ENCODE measurements around the gene IL23R. TPM values are rescaled to one million over a fixed set of nuclear protein-coding genes. Genes with fewer than 3 reads are reported as not detected.

The IL23R gene, protein sequence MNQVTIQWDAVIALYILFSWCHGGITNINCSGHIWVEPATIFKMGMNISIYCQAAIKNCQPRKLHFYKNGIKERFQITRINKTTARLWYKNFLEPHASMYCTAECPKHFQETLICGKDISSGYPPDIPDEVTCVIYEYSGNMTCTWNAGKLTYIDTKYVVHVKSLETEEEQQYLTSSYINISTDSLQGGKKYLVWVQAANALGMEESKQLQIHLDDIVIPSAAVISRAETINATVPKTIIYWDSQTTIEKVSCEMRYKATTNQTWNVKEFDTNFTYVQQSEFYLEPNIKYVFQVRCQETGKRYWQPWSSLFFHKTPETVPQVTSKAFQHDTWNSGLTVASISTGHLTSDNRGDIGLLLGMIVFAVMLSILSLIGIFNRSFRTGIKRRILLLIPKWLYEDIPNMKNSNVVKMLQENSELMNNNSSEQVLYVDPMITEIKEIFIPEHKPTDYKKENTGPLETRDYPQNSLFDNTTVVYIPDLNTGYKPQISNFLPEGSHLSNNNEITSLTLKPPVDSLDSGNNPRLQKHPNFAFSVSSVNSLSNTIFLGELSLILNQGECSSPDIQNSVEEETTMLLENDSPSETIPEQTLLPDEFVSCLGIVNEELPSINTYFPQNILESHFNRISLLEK
- 0.03 TPM in 1 of 3 replicates, not detected in the others for polyA plus RNA-seq
- polyA plus RNA-seq (2011; ENCODE audit: low read depth) = not detected
- polyA plus RNA-seq (2011; cell fraction: cytosol; rRNA removed) = 0.05 TPM in 1 of 2 replicates, not detected in the other
- polyA plus RNA-seq (2011; cell fraction: nucleus; rRNA removed) = 0.04 and 0.09 TPM in 2 replicates
- not detected in 2 replicates for polyA plus RNA-seq (2012; ENCODE audit: low replicate concordance)
- 0.10 TPM in 1 of 3 replicates, not detected in the others for polyA minus RNA-seq
- not detected for polyA minus RNA-seq (2011; cell fraction: cytosol; rRNA and poly(A)+ RNA removed)
- polyA minus RNA-seq (2011; cell fraction: nucleus; rRNA and poly(A)+ RNA removed) = not detected in 2 replicates

DNA sequence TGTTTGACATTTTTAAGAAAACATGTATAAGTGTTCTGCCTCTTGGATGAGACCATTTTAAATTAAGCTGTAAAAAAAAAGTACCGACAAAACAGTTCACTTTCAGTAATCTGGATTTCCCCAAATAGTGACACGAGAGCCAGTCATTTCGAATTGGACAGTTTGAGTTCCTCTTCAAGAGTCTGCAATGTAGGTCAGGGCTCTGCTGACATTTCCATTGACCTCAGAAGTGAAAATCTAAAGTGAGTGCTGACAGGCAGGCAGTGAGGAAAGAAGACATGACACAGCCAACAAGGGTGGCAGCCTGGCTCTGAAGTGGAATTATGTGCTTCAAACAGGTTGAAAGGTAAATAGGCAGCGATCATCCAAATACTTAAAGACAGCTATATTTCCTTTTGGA lies at the start of gene IL23R:
Gene IL23R (plus strand): TSS at position 259 of the 400 bp plus-strand sequence. CDS start 1,667 bp downstream, outside the sequence.
- TF ChIP-seq EZH2 (IDR thresholded peaks at IDR 0.05; ENCODE audit: low read length) (no peak), CTCF (optimal IDR thresholded peaks at IDR 0.05 in 1 of 3, IDR thresholded peaks at IDR 0.05 in 1 of 3, conservative IDR thresholded peaks at IDR 0.05 in 1 of 3; ENCODE audit: extremely low read depth in 1 of 3, insufficient read depth in 2 of 3, low read length in 3 of 3) (no peak)

GRCh38 chr1:67118191-67118590 lies 48.1 kb upstream of the IL23R start:
- TF ChIP-seq CTCF (optimal IDR thresholded peaks at IDR 0.05 in 1 of 3, IDR thresholded peaks at IDR 0.05 in 1 of 3, conservative IDR thresholded peaks at IDR 0.05 in 1 of 3; ENCODE audit: extremely low read depth in 1 of 3, insufficient read depth in 2 of 3, low read length in 3 of 3) = no peak
- no peak for TF ChIP-seq EZH2 (IDR thresholded peaks at IDR 0.05; ENCODE audit: low read length)
- Histone ChIP-seq H3K27ac (ENCODE audit: control insufficient read depth, insufficient read depth, low read length) (no peak overlapping the region), H2AFZ (ENCODE audit: control insufficient read depth, low read length) (no peak overlapping the region), H3K27me3 (ENCODE audit: control insufficient read depth, extremely low read depth, insufficient read depth, low read length) (no peaks in the 10 kb centered on the region), H3K9me3 (ENCODE audit: control insufficient read depth, low read depth, low read length) (no peaks in the 10 kb centered on the region), H3K79me2 (ENCODE audit: control insufficient read depth, insufficient read depth, low read length) (no peaks in the 10 kb centered on the region), H3K9me1 (ENCODE audit: control insufficient read depth, extremely low read depth, insufficient read depth, low read length) (no peaks in the 10 kb centered on the region), H3K36me3 (ENCODE audit: control insufficient read depth in 2 of 2, extremely low read depth in 1 of 2, insufficient read depth in 2 of 2, low read length in 2 of 2) (no peaks in the 10 kb centered on the region), H3K4me3 (ENCODE audit: control insufficient read depth in 2 of 3, extremely low read depth in 1 of 3, insufficient read depth in 2 of 3, low read depth in 1 of 3, low read length in 3 of 3) (no peak overlapping the region), H4K20me1 (ENCODE audit: control insufficient read depth, extremely low read depth, insufficient read depth, low read length) (no peaks in the 10 kb centered on the region), H3K4me1 (ENCODE audit: control insufficient read depth, extremely low read depth, insufficient read depth, low read length) (no peaks in the 10 kb centered on the region), H3K4me2 (ENCODE audit: control insufficient read depth, extremely low read depth, insufficient read depth, low read depth, low read length) (no peak overlapping the region), H3K9ac (ENCODE audit: control insufficient read depth, extremely low read depth, insufficient read depth, low read length) (no peak overlapping the region)
- dilution Hi-C loops (cut with MboI; ENCODE audit: extremely low pct_ligation_motif_present, low sequenced_read_pairs) = no loop called here
- DNase-seq (ENCODE audit: low read depth, low spot score) = no peak
- FAIRE-seq = peak; percentile 57

More for the DNA sequence above, at the start of gene IL23R:
- no peak for FAIRE-seq
- Histone ChIP-seq H3K4me1 (ENCODE audit: control insufficient read depth, extremely low read depth, insufficient read depth, low read length) (peaks cover 7% of the 10 kb centered on the region), H3K27ac (ENCODE audit: control insufficient read depth, insufficient read depth, low read length) (no peak within 1 kb of the TSS), H3K4me3 (ENCODE audit: control insufficient read depth in 2 of 3, extremely low read depth in 1 of 3, insufficient read depth in 2 of 3, low read depth in 1 of 3, low read length in 3 of 3) (no peak within 1 kb of the TSS), H3K27me3 (ENCODE audit: control insufficient read depth, extremely low read depth, insufficient read depth, low read length) (no peaks in the 10 kb centered on the region), H3K4me2 (ENCODE audit: control insufficient read depth, extremely low read depth, insufficient read depth, low read depth, low read length) (no peak within 1 kb of the TSS), H3K9me1 (ENCODE audit: control insufficient read depth, extremely low read depth, insufficient read depth, low read length) (no peaks in the 10 kb centered on the region), H3K79me2 (ENCODE audit: control insufficient read depth, insufficient read depth, low read length) (no peaks in the 10 kb centered on the region), H3K9ac (ENCODE audit: control insufficient read depth, extremely low read depth, insufficient read depth, low read length) (no peak within 1 kb of the TSS), H3K36me3 (ENCODE audit: control insufficient read depth in 2 of 2, extremely low read depth in 1 of 2, insufficient read depth in 2 of 2, low read length in 2 of 2) (no peaks in the 10 kb centered on the region), H3K9me3 (ENCODE audit: control insufficient read depth, low read depth, low read length) (no peaks in the 10 kb centered on the region), H4K20me1 (ENCODE audit: control insufficient read depth, extremely low read depth, insufficient read depth, low read length) (no peaks in the 10 kb centered on the region), H2AFZ (ENCODE audit: control insufficient read depth, low read length) (no peak within 1 kb of the TSS)
- no peak for DNase-seq (ENCODE audit: low read depth, low spot score)
- dilution Hi-C loops (cut with MboI; ENCODE audit: extremely low pct_ligation_motif_present, low sequenced_read_pairs) = no loop called here
